Neuron (in vitro differentiated cells): ENCODE measurements around the gene MTA1.

ENCODE experiments used
- H2AFZ ChIP-seq: one replicate; pipeline ENCODE4 v1.6.1; 2013; ENCODE audit warnings: low read depth, mild to moderate bottlenecking, inconsistent platforms, low read length, moderate library complexity
- H3K27me3 ChIP-seq: one replicate; pipeline ENCODE4 v1.6.1; 2013; ENCODE audit warnings: low read length; ENCODE audit not compliant: insufficient read depth
- H3K36me3 ChIP-seq: one replicate; pipeline ENCODE4 v1.6.1; 2013; ENCODE audit warnings: low read length; ENCODE audit not compliant: insufficient read depth
- H3K4me1 ChIP-seq: one replicate; pipeline ENCODE4 v1.6.1; 2013; ENCODE audit warnings: low read length; ENCODE audit not compliant: insufficient read depth
- H3K4me3 ChIP-seq: 2 replicates; pipeline ENCODE4 v1.5.1; 2013; ENCODE audit warnings: mild to moderate bottlenecking, low read length, moderate library complexity
- H3K9me3 ChIP-seq: one replicate; pipeline ENCODE4 v1.6.1; 2013; ENCODE audit warnings: low read length

MTA1 gene

GRCh38 chr14:105442125-105442524 is 22.5 kb downstream of the MTA1 start:
- H3K9me3 ChIP-seq, result no peaks in the 10 kb centered on the region
- no peaks in the 10 kb centered on the region for H3K27me3 ChIP-seq
- H3K4me1 ChIP-seq, result no peaks in the 10 kb centered on the region
- H2AFZ ChIP-seq, result no peak overlapping the region
- H3K4me3 ChIP-seq, result no peak overlapping the region
- H3K36me3 ChIP-seq, result peaks cover 36% of the 10 kb centered on the region

GRCh38 chr14:105442834-105443233 is 23.2 kb downstream of the MTA1 start:
- H3K27me3 ChIP-seq, result no peaks in the 10 kb centered on the region
- no peaks in the 10 kb centered on the region for H3K4me1 ChIP-seq
- peaks cover 33% of the 10 kb centered on the region for H3K36me3 ChIP-seq
- H2AFZ ChIP-seq, result no peak overlapping the region
- H3K4me3 ChIP-seq, result no peak overlapping the region
- H3K9me3 ChIP-seq, result no peaks in the 10 kb centered on the region

- Histone ChIP-seq H3K4me1 (no peaks in the 10 kb centered on the region), H3K9me3 (no peaks in the 10 kb centered on the region), H3K36me3 (peaks cover 30% of the 10 kb centered on the region), H3K27me3 (no peaks in the 10 kb centered on the region), H3K4me3 (no peak overlapping the region), H2AFZ (no peak overlapping the region)
Observed at GRCh38 chr14:105444859-105445258, 25.2 kb downstream of the MTA1 start.

- Histone ChIP-seq H3K4me3 (no peak overlapping the region), H3K36me3 (peaks cover 33% of the 10 kb centered on the region), H2AFZ (no peak overlapping the region), H3K9me3 (no peaks in the 10 kb centered on the region), H3K4me1 (no peaks in the 10 kb centered on the region), H3K27me3 (no peaks in the 10 kb centered on the region)
Observed at GRCh38 chr14:105445290-105445689, 25.7 kb downstream of the MTA1 start.

- H3K27me3 ChIP-seq, result no peaks in the 10 kb centered on the region
- H3K4me1 ChIP-seq, result no peaks in the 10 kb centered on the region
- H3K36me3 ChIP-seq, result peaks cover 37% of the 10 kb centered on the region
- no peak overlapping the region for H3K4me3 ChIP-seq
- H3K9me3 ChIP-seq, result no peaks in the 10 kb centered on the region
- no peak overlapping the region for H2AFZ ChIP-seq
Observed at GRCh38 chr14:105445901-105446845, 26.5 kb downstream of the MTA1 start.

GRCh38 chr14:105446971-105447370 is 27.3 kb downstream of the MTA1 start:
- Histone ChIP-seq H3K9me3 (no peaks in the 10 kb centered on the region), H3K4me3 (no peak overlapping the region), H2AFZ (no peak overlapping the region), H3K36me3 (peaks cover 42% of the 10 kb centered on the region), H3K27me3 (no peaks in the 10 kb centered on the region), H3K4me1 (no peaks in the 10 kb centered on the region)

- peaks cover 43% of the 10 kb centered on the region for H3K36me3 ChIP-seq
Observed at GRCh38 chr14:105447651-105448640, 28.3 kb downstream of the MTA1 start.

GRCh38 chr14:105448706-105449111 is 29.1 kb downstream of the MTA1 start:
- peaks cover 46% of the 10 kb centered on the region for H3K36me3 ChIP-seq
- no peaks in the 10 kb centered on the region for H3K27me3 ChIP-seq
- no peaks in the 10 kb centered on the region for H3K4me1 ChIP-seq
- no peaks in the 10 kb centered on the region for H3K9me3 ChIP-seq
- H3K4me3 ChIP-seq, result no peak overlapping the region
- no peak overlapping the region for H2AFZ ChIP-seq

More at GRCh38 chr14:105447651-105448640, 28.3 kb downstream of the MTA1 start:
- H2AFZ ChIP-seq, result no peak overlapping the region
- H3K4me3 ChIP-seq, result no peak overlapping the region
- H3K27me3 ChIP-seq, result no peaks in the 10 kb centered on the region
- H3K9me3 ChIP-seq, result no peaks in the 10 kb centered on the region
- H3K4me1 ChIP-seq, result no peaks in the 10 kb centered on the region

- Histone ChIP-seq H3K36me3 (peaks cover 53% of the 10 kb centered on the region), H3K4me3 (no peak overlapping the region), H2AFZ (no peak overlapping the region), H3K27me3 (no peaks in the 10 kb centered on the region), H3K4me1 (no peaks in the 10 kb centered on the region), H3K9me3 (no peaks in the 10 kb centered on the region)
Observed at GRCh38 chr14:105449276-105450122, 29.9 kb downstream of the MTA1 start.

GRCh38 chr14:105450123-105450505 is 30.5 kb downstream of the MTA1 start:
- no peaks in the 10 kb centered on the region for H3K27me3 ChIP-seq
- no peak overlapping the region for H3K4me3 ChIP-seq
- no peak overlapping the region for H2AFZ ChIP-seq
- no peaks in the 10 kb centered on the region for H3K9me3 ChIP-seq
- no peaks in the 10 kb centered on the region for H3K4me1 ChIP-seq
- H3K36me3 ChIP-seq, result peaks cover 57% of the 10 kb centered on the region

- Histone ChIP-seq H3K4me1 (no peaks in the 10 kb centered on the region), H3K27me3 (no peaks in the 10 kb centered on the region), H3K36me3 (peaks cover 63% of the 10 kb centered on the region), H3K9me3 (no peaks in the 10 kb centered on the region), H2AFZ (no peak overlapping the region), H3K4me3 (no peak overlapping the region)
Observed at GRCh38 chr14:105450864-105451720, 31.5 kb downstream of the MTA1 start.

- H3K36me3 ChIP-seq, result peaks cover 74% of the 10 kb centered on the region
- no peak overlapping the region for H3K4me3 ChIP-seq
- H2AFZ ChIP-seq, result no peak overlapping the region
- H3K9me3 ChIP-seq, result no peaks in the 10 kb centered on the region
- no peaks in the 10 kb centered on the region for H3K4me1 ChIP-seq
- no peaks in the 10 kb centered on the region for H3K27me3 ChIP-seq
Observed at GRCh38 chr14:105452963-105453362, 33.3 kb downstream of the MTA1 start.
